ENCODE data around the gene GMPPA. TPM values are rescaled to one million over a fixed set of nuclear protein-coding genes. Genes with fewer than 3 reads are reported as not detected.

The GMPPA gene
- total RNA-seq, 1 donor = 46.0 TPM

DNA sequence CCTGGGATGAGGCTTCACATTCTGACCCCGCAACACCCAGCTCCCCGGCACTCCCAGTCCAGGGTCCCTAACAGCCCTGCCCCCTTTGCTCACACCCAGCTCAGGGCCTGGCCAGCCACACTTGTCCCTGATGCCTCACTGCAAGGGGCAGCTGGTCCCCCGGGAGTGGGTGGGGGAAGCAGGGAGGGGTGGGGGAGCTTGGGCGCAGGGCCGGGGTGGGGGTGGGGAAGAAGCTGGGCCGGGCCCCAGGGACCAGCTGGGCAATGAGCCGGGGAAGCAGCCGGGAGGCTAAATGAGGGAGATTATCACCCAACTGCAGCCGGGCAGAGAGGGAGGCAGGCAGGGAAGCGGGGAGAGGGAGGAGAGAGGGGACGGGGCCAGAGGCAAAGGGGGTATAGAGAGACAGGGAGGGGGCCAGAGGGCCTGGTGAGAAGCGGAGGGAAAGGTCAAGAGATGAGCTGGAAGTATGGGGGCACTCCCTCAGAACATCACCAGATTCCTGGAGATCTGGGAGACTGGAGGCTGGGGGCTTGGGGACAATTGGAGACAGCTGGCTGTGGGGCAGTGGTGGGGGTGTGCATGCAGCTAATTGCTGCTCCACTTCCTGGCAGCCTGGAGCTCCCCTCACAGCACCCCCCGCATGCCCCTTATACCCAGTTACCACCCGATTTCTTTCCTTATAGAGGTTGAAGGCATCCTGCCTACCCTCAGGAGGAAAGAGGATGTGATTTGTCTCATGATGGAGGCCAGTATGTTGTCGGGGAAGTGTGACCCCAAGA lies 13.0 kb downstream of the GMPPA start:
- H3K27me3 ChIP-seq (ENCODE audit: insufficient read depth, low read length) = peaks cover 48% of the 10 kb centered on the region

DNA sequence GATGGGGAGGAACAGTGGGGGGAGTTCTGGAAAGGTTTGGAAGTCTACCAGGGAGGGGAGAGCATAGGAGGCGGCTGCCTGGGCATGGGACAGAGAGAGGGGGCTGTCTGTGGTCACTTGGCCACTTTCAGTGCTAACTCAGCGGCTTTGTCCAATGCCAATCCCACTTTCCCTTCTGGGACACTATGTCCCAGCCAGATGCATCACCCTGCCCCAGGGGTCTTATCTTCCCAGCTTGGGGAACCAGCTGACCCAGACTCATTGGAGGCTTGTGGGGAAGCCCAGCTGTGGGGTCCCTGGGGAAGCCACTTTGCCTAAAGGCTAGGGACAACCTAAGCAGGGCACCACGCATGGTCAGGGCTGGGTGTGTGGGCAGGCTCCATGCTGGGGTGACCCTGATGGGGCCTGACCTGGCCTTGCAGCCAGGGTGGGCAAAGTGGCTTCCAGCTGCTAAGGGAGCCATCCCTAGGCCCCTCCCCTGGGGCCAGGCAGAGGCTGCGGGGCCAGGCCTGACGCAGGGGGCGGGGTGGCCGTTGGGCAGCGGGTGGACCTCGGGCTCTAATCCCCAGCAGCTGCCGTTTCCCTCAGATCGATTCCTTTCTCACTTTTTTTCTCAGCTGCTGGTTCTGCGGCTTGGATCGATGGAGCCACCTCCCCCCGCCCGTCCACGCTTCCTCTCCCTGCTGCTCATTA lies 14.0 kb downstream of the GMPPA start:
- no peak overlapping the region for H3K27ac ChIP-seq (ENCODE audit: low read depth, low read length)
- no peaks in the 10 kb centered on the region for H3K79me2 ChIP-seq (ENCODE audit: insufficient read depth, low read length)
- no peak for DNase-seq (ENCODE audit: insufficient read length, low spot score, missing footprints)
- no peak overlapping the region for H2AFZ ChIP-seq (ENCODE audit: low read length)
- H3K4me2 ChIP-seq (ENCODE audit: insufficient read depth, low read length) = no peak overlapping the region
- no peaks in the 10 kb centered on the region for H3K9me3 ChIP-seq (ENCODE audit: low read depth, low read length)
- H3K27me3 ChIP-seq (ENCODE audit: insufficient read depth, low read length) = peaks cover 51% of the 10 kb centered on the region
- H4K20me1 ChIP-seq (ENCODE audit: insufficient read depth, low read length) = no peaks in the 10 kb centered on the region
- TF ChIP-seq, protein P1, sequence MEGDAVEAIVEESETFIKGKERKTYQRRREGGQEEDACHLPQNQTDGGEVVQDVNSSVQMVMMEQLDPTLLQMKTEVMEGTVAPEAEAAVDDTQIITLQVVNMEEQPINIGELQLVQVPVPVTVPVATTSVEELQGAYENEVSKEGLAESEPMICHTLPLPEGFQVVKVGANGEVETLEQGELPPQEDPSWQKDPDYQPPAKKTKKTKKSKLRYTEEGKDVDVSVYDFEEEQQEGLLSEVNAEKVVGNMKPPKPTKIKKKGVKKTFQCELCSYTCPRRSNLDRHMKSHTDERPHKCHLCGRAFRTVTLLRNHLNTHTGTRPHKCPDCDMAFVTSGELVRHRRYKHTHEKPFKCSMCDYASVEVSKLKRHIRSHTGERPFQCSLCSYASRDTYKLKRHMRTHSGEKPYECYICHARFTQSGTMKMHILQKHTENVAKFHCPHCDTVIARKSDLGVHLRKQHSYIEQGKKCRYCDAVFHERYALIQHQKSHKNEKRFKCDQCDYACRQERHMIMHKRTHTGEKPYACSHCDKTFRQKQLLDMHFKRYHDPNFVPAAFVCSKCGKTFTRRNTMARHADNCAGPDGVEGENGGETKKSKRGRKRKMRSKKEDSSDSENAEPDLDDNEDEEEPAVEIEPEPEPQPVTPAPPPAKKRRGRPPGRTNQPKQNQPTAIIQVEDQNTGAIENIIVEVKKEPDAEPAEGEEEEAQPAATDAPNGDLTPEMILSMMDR (IDR thresholded peaks at IDR 0.05; ENCODE audit: extremely low read depth, low read depth, low read length) = no peak
- no peak overlapping the region for H3K4me3 ChIP-seq (ENCODE audit: insufficient read depth, low read length)
- no peaks in the 10 kb centered on the region for H3K36me3 ChIP-seq (ENCODE audit: insufficient read depth, low read length)
- peaks cover 12% of the 10 kb centered on the region for H3K4me1 ChIP-seq (ENCODE audit: insufficient read depth, low read length)

More for the DNA sequence above, 13.0 kb downstream of the GMPPA start:
- Histone ChIP-seq H2AFZ (ENCODE audit: low read length) (no peak overlapping the region), H3K4me3 (ENCODE audit: insufficient read depth, low read length) (no peak overlapping the region), H3K4me2 (ENCODE audit: insufficient read depth, low read length) (no peak overlapping the region), H3K4me1 (ENCODE audit: insufficient read depth, low read length) (peaks cover 12% of the 10 kb centered on the region), H3K27ac (ENCODE audit: low read depth, low read length) (no peak overlapping the region), H4K20me1 (ENCODE audit: insufficient read depth, low read length) (no peaks in the 10 kb centered on the region), H3K9me3 (ENCODE audit: low read depth, low read length) (no peaks in the 10 kb centered on the region), H3K79me2 (ENCODE audit: insufficient read depth, low read length) (no peaks in the 10 kb centered on the region), H3K36me3 (ENCODE audit: insufficient read depth, low read length) (no peaks in the 10 kb centered on the region)
- TF ChIP-seq, protein P1 (IDR thresholded peaks at IDR 0.05; ENCODE audit: extremely low read depth, low read depth, low read length) = no peak
- DNase-seq (ENCODE audit: insufficient read length, low spot score, missing footprints) = no peak

DNA sequence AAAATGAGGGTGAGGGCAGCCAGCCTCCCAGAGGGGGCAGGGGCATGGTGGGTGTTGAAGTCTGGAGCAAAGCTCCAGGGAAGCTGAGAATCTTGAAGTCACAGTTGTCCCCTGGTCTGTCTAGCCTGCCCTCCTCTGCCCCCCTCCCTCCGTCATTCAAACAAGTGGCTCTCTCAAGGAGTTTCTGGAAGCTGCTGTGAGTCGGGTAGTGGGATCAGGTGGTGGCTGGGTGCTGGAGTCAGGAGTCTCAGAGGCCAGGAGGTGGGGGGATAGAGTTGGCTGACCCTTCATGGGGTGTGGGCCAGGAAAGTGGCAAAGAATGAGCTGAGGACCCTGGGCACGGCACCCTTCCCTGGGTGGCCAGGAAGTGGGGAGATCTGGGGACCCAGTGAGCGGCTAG lies 15.1 kb downstream of the GMPPA start:
- peaks cover 51% of the 10 kb centered on the region for H3K27me3 ChIP-seq (ENCODE audit: insufficient read depth, low read length)

More for the DNA sequence above, 15.1 kb downstream of the GMPPA start:
- H3K4me2 ChIP-seq (ENCODE audit: insufficient read depth, low read length) = no peak overlapping the region
- H3K36me3 ChIP-seq (ENCODE audit: insufficient read depth, low read length) = no peaks in the 10 kb centered on the region
- no peaks in the 10 kb centered on the region for H4K20me1 ChIP-seq (ENCODE audit: insufficient read depth, low read length)
- H3K9me3 ChIP-seq (ENCODE audit: low read depth, low read length) = no peaks in the 10 kb centered on the region
- DNase-seq (ENCODE audit: insufficient read length, low spot score, missing footprints) = no peak
- TF ChIP-seq, protein P1 (IDR thresholded peaks at IDR 0.05; ENCODE audit: extremely low read depth, low read depth, low read length) = no peak
- H2AFZ ChIP-seq (ENCODE audit: low read length) = no peak overlapping the region
- H3K4me3 ChIP-seq (ENCODE audit: insufficient read depth, low read length) = no peak overlapping the region
- no peak overlapping the region for H3K27ac ChIP-seq (ENCODE audit: low read depth, low read length)
- no peaks in the 10 kb centered on the region for H3K79me2 ChIP-seq (ENCODE audit: insufficient read depth, low read length)
- H3K4me1 ChIP-seq (ENCODE audit: insufficient read depth, low read length) = peaks cover 12% of the 10 kb centered on the region
